HEK293T (cell line): ENCODE data around the gene TRABD2A.

ENCODE experiments used
- ARNT ChIP-seq: fragments of 450-650 bp; IDR thresholded peaks from 2 replicates; pipeline ENCODE4 v1.6.1; 2017; ENCODE audit warnings: mild to moderate bottlenecking
- BHLHE40 ChIP-seq: fragments of 450-650 bp; IDR thresholded peaks from 2 replicates; pipeline ENCODE4 v1.6.1; 2016; ENCODE audit warnings: mild to moderate bottlenecking, moderate library complexity, borderline replicate concordance
- CTBP1 ChIP-seq: fragments of 450-650 bp; IDR thresholded peaks from 2 replicates; pipeline ENCODE4 v1.6.1; 2016; ENCODE audit warnings: borderline replicate concordance
- ELF4 ChIP-seq: fragments of 450-650 bp; IDR thresholded peaks from 2 replicates; pipeline ENCODE4 v1.6.1; 2017; ENCODE audit warnings: antibody characterized with exemption
- FOXA1 ChIP-seq: fragments of 450-650 bp; IDR thresholded peaks from 2 replicates; pipeline ENCODE4 v1.6.1; 2016; ENCODE audit warnings: mild to moderate bottlenecking
- HDGF ChIP-seq: fragments of 450-650 bp; IDR thresholded peaks from 2 replicates; pipeline ENCODE4 v1.6.1; 2017; ENCODE audit warnings: antibody characterized with exemption, borderline replicate concordance
- L3MBTL2 ChIP-seq: fragments of 450-650 bp; conservative IDR thresholded peaks from 2 replicates; pipeline ENCODE4 v1.6.1; 2016; ENCODE audit warnings: mild to moderate bottlenecking
- NFRKB ChIP-seq: fragments of 450-650 bp; IDR thresholded peaks from 2 replicates; pipeline ENCODE4 v1.6.1; 2016; ENCODE audit warnings: mild to moderate bottlenecking, moderate library complexity
- SP1 ChIP-seq: fragments of 450-650 bp; IDR thresholded peaks from 2 replicates; pipeline ENCODE4 v1.6.1; 2017
- SUZ12 ChIP-seq: fragments of 450-650 bp; IDR thresholded peaks from 2 replicates; pipeline ENCODE4 v1.6.1; 2016; ENCODE audit warnings: mild to moderate bottlenecking
- TARDBP ChIP-seq: fragments of 450-650 bp; IDR thresholded peaks from 2 replicates; pipeline ENCODE4 v1.6.1; 2016
- ZNF384 ChIP-seq: fragments of 450-650 bp; IDR thresholded peaks from 2 replicates; pipeline ENCODE4 v1.6.1; 2016

DNA sequence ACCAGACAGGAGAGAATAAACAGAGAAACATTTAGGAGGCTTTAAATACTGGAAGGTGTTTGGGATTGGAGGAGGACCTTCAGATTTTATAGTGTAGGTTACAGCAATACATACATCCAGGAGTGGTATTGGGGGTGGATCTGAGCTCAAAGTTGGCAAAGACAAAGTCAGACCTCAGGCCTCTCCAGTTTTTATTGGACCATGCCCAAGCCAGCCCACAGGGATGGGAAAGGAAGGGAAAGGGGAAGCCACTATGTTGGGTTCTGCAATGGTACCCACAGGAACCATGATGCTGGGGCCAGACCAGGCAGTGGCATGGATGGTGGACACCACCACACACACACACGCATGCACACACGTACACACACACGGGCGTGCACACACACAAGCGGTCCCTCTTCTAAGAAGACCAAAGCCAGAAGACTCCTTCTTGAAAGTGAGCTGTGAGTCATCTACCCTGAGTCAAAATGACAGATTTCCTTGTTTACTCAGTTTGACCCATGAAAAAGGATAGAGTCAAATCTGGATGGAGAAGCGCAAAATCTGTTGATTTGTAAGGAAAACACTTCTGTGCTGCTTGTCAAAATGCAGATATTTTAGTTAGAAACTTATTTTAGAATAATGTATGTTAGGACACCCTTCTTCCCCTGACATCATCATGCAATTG, 87.9 kb downstream of the TRABD2A start:
- TF ChIP-seq HDGF (no peak), ARNT (no peak), CTBP1 (no peak), SP1 (no peak), L3MBTL2 (no peak), BHLHE40 (no peak), FOXA1 (no peak), TARDBP (no peak), ELF4 (no peak), NFRKB (no peak), SUZ12 (no peak), ZNF384 (no peak)
